Fibroblast of villous mesenchyme (primary cell): ENCODE results near the gene DEFB119. TPM values are rescaled to one million over a fixed set of nuclear protein-coding genes. Genes with fewer than 3 reads are reported as not detected.
"Not testable (repeated sequence)": the region's sequence is repeated elsewhere in the genome, so short reads cannot be mapped to it uniquely, and the experiment has no call there.

Experiments used
- DNase-seq: peaks from one replicate; pipeline ENCODE4 v3.0.0-alpha.2; 2010; ENCODE audit warnings: low read depth
- H3K4me3 ChIP-seq: 2 replicates; pipeline ENCODE4 v1.5.1; 2011; ENCODE audit warnings: low read depth, mild to moderate bottlenecking, low read length
- CTCF ChIP-seq: IDR thresholded peaks from 2 replicates; pipeline ENCODE4 v1.5.1; 2012; ENCODE audit warnings: low read depth, mild to moderate bottlenecking, low read length; ENCODE audit not compliant: insufficient read depth
- total RNA-seq: library from RNA; depleted of rRNA; stranded (reverse); fragments of >200 nt; gene quantifications from 2 replicates; pipeline ENCODE4 v1.2.3, GENCODE V29; 2012

Gene DEFB119
- total RNA-seq, 1 donor: not detected

- TF ChIP-seq CTCF: no peak
- no peak for DNase-seq
- no peak overlapping the region for H3K4me3 ChIP-seq
Observed at GRCh38 chr20:31410011-31410410, 19.6 kb upstream of the DEFB119 start.

GRCh38 chr20:31406115-31406514 is 15.7 kb upstream of the DEFB119 start, which contains the start of gene DEFB121:
Gene DEFB121 (minus strand): TSS chr20:31406215. CDS start chr20:31406152, 63 bp downstream.
- H3K4me3 ChIP-seq: no peak within 1 kb of the TSS
- no peak for TF ChIP-seq CTCF
- DNase-seq: no peak

GRCh38 chr20:31403886-31404285 is 13.5 kb upstream of the DEFB119 start:
- no peak for TF ChIP-seq CTCF
- no peak for DNase-seq
- H3K4me3 ChIP-seq: no peak overlapping the region

GRCh38 chr20:31394900-31395299 is 4.5 kb upstream of the DEFB119 start:
- H3K4me3 ChIP-seq: no peak overlapping the region
- no peak for DNase-seq
- TF ChIP-seq CTCF: no peak

- no peak for DNase-seq
- H3K4me3 ChIP-seq: no peak overlapping the region
- no peak for TF ChIP-seq CTCF
Observed at GRCh38 chr20:31392836-31393235, 2.4 kb upstream of the DEFB119 start.

- no peak overlapping the region for H3K4me3 ChIP-seq
- TF ChIP-seq CTCF: no peak
- no peak for DNase-seq
Observed at GRCh38 chr20:31374346-31374745, 16.0 kb downstream of the DEFB119 start.

- TF ChIP-seq CTCF: no peak
- no peak within 1 kb of the TSS for H3K4me3 ChIP-seq
- no peak for DNase-seq
Observed at GRCh38 chr20:31368301-31368700, 22.1 kb downstream of the DEFB119 start, which contains the start of gene DEFB118. Gene DEFB118 (plus strand): TSS chr20:31368601. CDS start chr20:31368651, 50 bp downstream.

GRCh38 chr20:31364272-31364671 is 26.1 kb downstream of the DEFB119 start:
- DNase-seq: not testable (repeated sequence)

More at GRCh38 chr20:31364272-31364671, 26.1 kb downstream of the DEFB119 start:
- H3K4me3 ChIP-seq: not testable (repeated sequence)
